NT2/D1 (cell line): Measurements from ENCODE around the gene CNOT2.
"Not testable (repeated sequence)": the region's sequence is repeated elsewhere in the genome, so short reads cannot be mapped to it uniquely, and the experiment has no call there.

Experiments
- DNase-seq: peaks from one replicate; pipeline ENCODE4 v3.0.0-alpha.2; 2011; ENCODE audit warnings: low read depth, low spot score
- H3K27me3 ChIP-seq: 2 replicates; pipeline ENCODE4 v1.6.0; 2011; ENCODE audit warnings: mild to moderate bottlenecking; ENCODE audit not compliant: insufficient read length, insufficient read depth
- H3K36me3 ChIP-seq: 2 replicates; pipeline ENCODE4 v1.6.1; 2011; ENCODE audit warnings: mild to moderate bottlenecking, low read length, mixed read lengths; ENCODE audit not compliant: insufficient read depth, insufficient read length
- H3K4me1 ChIP-seq: 2 replicates; pipeline ENCODE4 v1.5.1; 2011; ENCODE audit not compliant: insufficient read depth, insufficient read length
- H3K4me3 ChIP-seq: 2 replicates; pipeline ENCODE4 v1.5.1; 2011; ENCODE audit warnings: low read depth; ENCODE audit not compliant: insufficient read length
- H3K9ac ChIP-seq: 2 replicates; pipeline ENCODE4 v1.6.0; 2011; ENCODE audit warnings: low read depth; ENCODE audit not compliant: insufficient read length
- H3K9me3 ChIP-seq: 2 replicates; pipeline ENCODE4 v1.5.1; 2011; ENCODE audit warnings: mild to moderate bottlenecking, low read length; ENCODE audit not compliant: insufficient read depth
- SUZ12 ChIP-seq: IDR thresholded peaks from 2 replicates; pipeline ENCODE4 v1.6.1; 2011; ENCODE audit not compliant: insufficient read length, insufficient read depth; ENCODE audit errors: extremely low read depth
- YY1 ChIP-seq: IDR thresholded peaks from 2 replicates; pipeline ENCODE4 v1.6.1; 2011; ENCODE audit not compliant: insufficient read length, insufficient read depth
- ZNF274 ChIP-seq: IDR thresholded peaks from 2 replicates; pipeline ENCODE4 v1.6.1; 2011; ENCODE audit warnings: mild to moderate bottlenecking, low read depth, low read length

Gene CNOT2

GRCh38 chr12:70389678-70390077, 146.4 kb downstream of the CNOT2 start:
- no peaks in the 10 kb centered on the region for H3K4me1 ChIP-seq
- DNase-seq, result no peak
- TF ChIP-seq SUZ12 (no peak), ZNF274 (no peak), YY1 (no peak)

GRCh38 chr12:70392631-70393030, 149.4 kb downstream of the CNOT2 start:
- not testable (repeated sequence) for H3K36me3 ChIP-seq, H3K4me3 ChIP-seq, H3K9ac ChIP-seq, H3K27me3 ChIP-seq, H3K9me3 ChIP-seq, DNase-seq, H3K4me1 ChIP-seq

More at GRCh38 chr12:70389678-70390077, 146.4 kb downstream of the CNOT2 start:
- H3K27me3 ChIP-seq, result no peaks in the 10 kb centered on the region
- no peak overlapping the region for H3K4me3 ChIP-seq
- H3K9me3 ChIP-seq, result no peaks in the 10 kb centered on the region
- no peak overlapping the region for H3K9ac ChIP-seq
- H3K36me3 ChIP-seq, result no peaks in the 10 kb centered on the region

GRCh38 chr12:70393787-70394499, 150.7 kb downstream of the CNOT2 start:
- Histone ChIP-seq H3K36me3 (no peaks in the 10 kb centered on the region), H3K9ac (no peak overlapping the region), H3K9me3 (no peaks in the 10 kb centered on the region), H3K27me3 (no peaks in the 10 kb centered on the region), H3K4me3 (no peak overlapping the region), H3K4me1 (no peaks in the 10 kb centered on the region)
- DNase-seq, result no peak
- TF ChIP-seq YY1 (no peak), ZNF274 (no peak), SUZ12 (no peak)

GRCh38 chr12:70398002-70398401, 154.8 kb downstream of the CNOT2 start:
- no peak for TF ChIP-seq SUZ12
- no peak for TF ChIP-seq YY1
- no peak for TF ChIP-seq ZNF274
- no peak for DNase-seq
- H3K36me3 ChIP-seq, result peaks cover 13% of the 10 kb centered on the region
- no peaks in the 10 kb centered on the region for H3K9me3 ChIP-seq
- no peaks in the 10 kb centered on the region for H3K27me3 ChIP-seq
- H3K4me3 ChIP-seq, result no peak overlapping the region
- no peak overlapping the region for H3K9ac ChIP-seq
- no peaks in the 10 kb centered on the region for H3K4me1 ChIP-seq

- Histone ChIP-seq H3K9me3 (no peaks in the 10 kb centered on the region), H3K36me3 (peaks cover 13% of the 10 kb centered on the region), H3K4me1 (no peaks in the 10 kb centered on the region), H3K9ac (no peak overlapping the region), H3K27me3 (no peaks in the 10 kb centered on the region), H3K4me3 (no peak overlapping the region)
- no peak for TF ChIP-seq SUZ12
- no peak for TF ChIP-seq ZNF274
- no peak for TF ChIP-seq YY1
- DNase-seq, result no peak
Measured at GRCh38 chr12:70398862-70399261, 155.6 kb downstream of the CNOT2 start.

- no peak for DNase-seq
- H3K9ac ChIP-seq, result no peak overlapping the region
- no peaks in the 10 kb centered on the region for H3K27me3 ChIP-seq
- no peak overlapping the region for H3K4me3 ChIP-seq
- TF ChIP-seq ZNF274 (no peak), SUZ12 (no peak), YY1 (no peak)
- no peaks in the 10 kb centered on the region for H3K9me3 ChIP-seq
- no peaks in the 10 kb centered on the region for H3K4me1 ChIP-seq
- H3K36me3 ChIP-seq, result peaks cover 13% of the 10 kb centered on the region
Measured at GRCh38 chr12:70399311-70399710, 156.1 kb downstream of the CNOT2 start.

DNA sequence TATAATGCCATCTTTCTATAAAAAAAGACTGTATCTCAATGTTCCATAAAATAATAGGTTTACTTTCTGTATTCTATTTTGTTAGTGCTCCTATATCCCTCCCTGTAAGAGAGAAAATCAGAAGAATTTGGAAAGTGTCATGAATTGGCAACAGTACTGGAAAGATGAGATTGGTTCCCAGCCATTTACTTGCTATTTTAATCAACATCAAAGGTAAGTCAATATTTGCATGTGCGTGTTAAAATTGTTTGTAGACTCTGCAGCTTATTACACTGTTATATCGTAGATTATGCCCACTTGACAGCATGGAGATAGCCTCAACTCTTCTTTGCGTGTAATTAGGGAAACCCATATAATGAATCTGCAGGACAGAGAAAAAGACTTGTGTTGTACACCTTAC, 156.9 kb downstream of the CNOT2 start:
- H3K36me3 ChIP-seq, result peaks cover 13% of the 10 kb centered on the region
- H3K9ac ChIP-seq, result no peak overlapping the region
- DNase-seq, result no peak
- TF ChIP-seq YY1 (no peak), SUZ12 (no peak), ZNF274 (no peak)
- H3K27me3 ChIP-seq, result no peaks in the 10 kb centered on the region
- H3K4me1 ChIP-seq, result no peaks in the 10 kb centered on the region
- H3K9me3 ChIP-seq, result no peaks in the 10 kb centered on the region
- H3K4me3 ChIP-seq, result no peak overlapping the region

DNA sequence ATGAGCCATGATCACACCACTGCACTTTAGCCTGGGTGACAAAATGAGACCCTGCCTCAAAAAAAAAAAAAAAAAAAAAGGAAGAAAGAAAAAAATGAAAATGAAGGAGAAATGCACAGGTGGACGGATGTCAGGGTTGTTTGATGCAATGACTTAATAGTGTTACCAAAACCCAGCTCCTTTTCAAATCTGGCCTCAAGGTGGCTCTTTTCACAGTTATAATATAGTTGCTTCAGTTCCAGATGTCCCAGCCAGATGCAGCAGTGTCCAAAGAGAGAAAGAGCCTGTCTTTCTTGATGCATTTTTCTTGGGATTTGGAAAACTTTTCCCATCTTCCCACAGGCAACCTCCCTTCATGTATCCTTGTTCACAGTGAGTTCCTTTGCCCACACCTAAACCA, 159.4 kb downstream of the CNOT2 start:
- Histone ChIP-seq H3K4me1 (no peaks in the 10 kb centered on the region), H3K4me3 (no peak overlapping the region), H3K27me3 (no peaks in the 10 kb centered on the region), H3K36me3 (peaks cover 13% of the 10 kb centered on the region), H3K9me3 (no peaks in the 10 kb centered on the region), H3K9ac (no peak overlapping the region)
- TF ChIP-seq YY1, result no peak
- no peak for TF ChIP-seq ZNF274
- no peak for TF ChIP-seq SUZ12
- DNase-seq, result no peak
